SK-N-SH (cell line): ENCODE results near the gene BRD7. TPM values are rescaled to one million over a fixed set of nuclear protein-coding genes. Genes with fewer than 3 reads are reported as not detected.

Source experiments
- CTCF ChIA-PET: fragments of 300-600, 350-600 bp; formaldehyde crosslinking; extraction: SDS; loops from one replicate; lab custom pipeline; 2021; lab: Yijun Ruan, JAX
- POLR2A ChIA-PET: fragments of 350-600 bp; sonication (Branson Sonifier 250); formaldehyde crosslinking; extraction: SDS; loops from one replicate; lab custom pipeline; 2020; ENCODE audit warnings: antibody characterized with exemption, inconsistent platforms; lab: Yijun Ruan, JAX
- DNase-seq: peaks from one replicate; pipeline ENCODE4 v3.0.0; 2012
- H2AFZ ChIP-seq: fragments of 200-600 bp; sonication (generic); 2 replicates; pipeline ENCODE4 v1.8.1; 2016; ENCODE audit warnings: antibody characterized with exemption, mild to moderate bottlenecking, low read depth
- H3F3A ChIP-seq: fragments of 200-600 bp; sonication (generic); replicated peaks from 2 replicates; pipeline ENCODE3; 2016; ENCODE audit warnings: antibody characterized with exemption, mild to moderate bottlenecking; ENCODE audit not compliant: insufficient read depth
- H3K27ac ChIP-seq, 2 experiments: fragments of 200-500 bp in 1 of 2; fragments of 200-600 bp in 1 of 2; sonication (Bioruptor generic) in 1 of 2; sonication (generic), shearing (Covaris generic) in 1 of 2; 2 replicates each; pipeline versions ENCODE4 v1.5.1 to v1.6.1; 2014 to 2016; ENCODE audit warnings: low read depth in 2 of 2, inconsistent platforms in 1 of 2, low read length in 1 of 2, mild to moderate bottlenecking in 1 of 2, mixed read lengths in 1 of 2
- H3K27me3 ChIP-seq: fragments of 200-600 bp; sonication (generic), shearing (Covaris generic); 2 replicates; pipeline ENCODE4 v1.6.1; 2016; ENCODE audit warnings: mixed run types; ENCODE audit not compliant: insufficient read depth
- H3K36me3 ChIP-seq, 2 experiments: fragments of 200-500 bp in 1 of 2; fragments of 200-600 bp in 1 of 2; sonication (Bioruptor generic) in 1 of 2; sonication (generic) in 1 of 2; replicated peaks in 1 of 2; 2 replicates each; pipeline versions ENCODE3 to v1.5.1; 2014 to 2016; ENCODE audit warnings: low read length in 1 of 2, mild to moderate bottlenecking in 1 of 2; ENCODE audit not compliant: insufficient read depth in 2 of 2, control insufficient read depth in 1 of 2
- H3K4me1 ChIP-seq, 2 experiments: fragments of 200-500 bp in 1 of 2; fragments of 200-600 bp in 1 of 2; sonication (Bioruptor generic) in 1 of 2; sonication (generic), shearing (Covaris generic) in 1 of 2; 2 replicates each; pipeline versions ENCODE4 v1.5.1 to v1.6.1; 2014 to 2016; ENCODE audit warnings: low read depth in 1 of 2, low read length in 1 of 2, mixed run types in 1 of 2; ENCODE audit not compliant: insufficient read depth in 2 of 2, control insufficient read depth in 1 of 2
- H3K4me2 ChIP-seq: fragments of 200-600 bp; sonication (generic), shearing (Covaris generic); 2 replicates; pipeline ENCODE4 v1.6.1; 2017; ENCODE audit warnings: mixed run types
- H3K4me3 ChIP-seq, 2 experiments: fragments of 200-500 bp in 1 of 2; fragments of 200-600 bp in 1 of 2; sonication (Bioruptor generic) in 1 of 2; sonication (generic), shearing (Covaris generic) in 1 of 2; 2 replicates each; pipeline versions ENCODE4 v1.5.1 to v1.8.1; 2014 to 2016; ENCODE audit warnings: low read depth in 2 of 2, inconsistent platforms in 1 of 2, low read length in 1 of 2, mild to moderate bottlenecking in 1 of 2, mixed read lengths in 1 of 2, moderate library complexity in 1 of 2
- H3K79me2 ChIP-seq: fragments of 200-600 bp; sonication (generic); 2 replicates; pipeline ENCODE4 v1.8.1; 2017; ENCODE audit warnings: mild to moderate bottlenecking; ENCODE audit not compliant: insufficient read depth
- H3K9ac ChIP-seq: fragments of 200-600 bp; sonication (generic); 2 replicates; pipeline ENCODE4 v1.6.1; 2017; ENCODE audit warnings: mixed run types
- H3K9me2 ChIP-seq: fragments of 200-600 bp; sonication (generic); 2 replicates; pipeline ENCODE4 v1.6.1; 2017; ENCODE audit warnings: mixed run types
- H3K9me3 ChIP-seq: fragments of 200-600 bp; sonication (generic); 2 replicates; pipeline ENCODE4 v1.6.1; 2017; ENCODE audit warnings: mixed run types, mild to moderate bottlenecking, moderate library complexity
- H4K20me1 ChIP-seq: fragments of 200-600 bp; sonication (generic); 2 replicates; pipeline ENCODE4 v1.6.1; 2017; ENCODE audit warnings: mild to moderate bottlenecking, mixed run types; ENCODE audit not compliant: insufficient read depth
- CHD2 ChIP-seq: fragments of 150-350 bp; IDR thresholded peaks from 2 replicates; pipeline ENCODE4 v1.6.1; 2018; ENCODE audit warnings: low read length; ENCODE audit not compliant: partially characterized antibody
- ELF1 ChIP-seq: IDR thresholded peaks from 2 replicates; pipeline ENCODE4 v1.4.0; 2012
- EZH2phosphoT487 ChIP-seq: fragments of 200-600 bp; sonication (generic); IDR thresholded peaks from 2 replicates; pipeline ENCODE4 v1.6.1; 2017; ENCODE audit warnings: low read depth, mixed run types, mild to moderate bottlenecking, antibody characterized with exemption, moderate library complexity, borderline replicate concordance
- FOXJ3 ChIP-seq: sonication (generic); formaldehyde crosslinking; IDR thresholded peaks from 2 replicates; pipeline ENCODE4 v1.5.1; 2020; ENCODE audit warnings: mild to moderate bottlenecking, missing genetic modification reagents
- FOXM1 ChIP-seq: IDR thresholded peaks from 2 replicates; pipeline ENCODE4 v1.4.0; 2012; ENCODE audit warnings: low read depth, mild to moderate bottlenecking
- GABPA ChIP-seq: IDR thresholded peaks from 2 replicates; pipeline ENCODE4 v1.4.0; 2012; ENCODE audit warnings: low read depth, mild to moderate bottlenecking
- GATA2 ChIP-seq: sonication (generic); formaldehyde crosslinking; IDR thresholded peaks from 2 replicates; pipeline ENCODE4 v1.5.0; 2020; ENCODE audit warnings: mild to moderate bottlenecking, missing genetic modification reagents
- JUND ChIP-seq: IDR thresholded peaks from 2 replicates; pipeline ENCODE4 v1.4.0; 2012
- MEF2A ChIP-seq: IDR thresholded peaks from 2 replicates; pipeline ENCODE4 v1.4.0; 2012; ENCODE audit warnings: low read depth, borderline replicate concordance
- MXI1 ChIP-seq: IDR thresholded peaks from 2 replicates; pipeline ENCODE4 v1.6.1; 2012; ENCODE audit warnings: mild to moderate bottlenecking, low read depth, low read length, improper control_type of control experiment
- NFIC ChIP-seq: IDR thresholded peaks from 2 replicates; pipeline ENCODE4 v1.4.0; 2012; ENCODE audit warnings: borderline replicate concordance
- NRF1 ChIP-seq: IDR thresholded peaks from 2 replicates; pipeline ENCODE4 v1.6.1; 2012; ENCODE audit warnings: low read depth, mild to moderate bottlenecking, low read length
- RCOR1 ChIP-seq: fragments of 150-350 bp; IDR thresholded peaks from 2 replicates; pipeline ENCODE4 v1.6.1; 2017; ENCODE audit warnings: antibody characterized with exemption, low read length
- SIN3A ChIP-seq: IDR thresholded peaks from 2 replicates; pipeline ENCODE4 v1.6.1; 2012; ENCODE audit warnings: low read depth, mild to moderate bottlenecking, low read length, moderate library complexity, borderline replicate concordance
- SMC3 ChIP-seq: IDR thresholded peaks from 2 replicates; pipeline ENCODE4 v1.6.1; 2012; ENCODE audit warnings: low read depth, low read length, improper control_type of control experiment
- TAF1 ChIP-seq: IDR thresholded peaks from 2 replicates; pipeline ENCODE4 v1.6.1; 2012; ENCODE audit warnings: low read depth, mild to moderate bottlenecking, low read length, moderate library complexity, borderline replicate concordance
- TCF12 ChIP-seq: IDR thresholded peaks from 2 replicates; pipeline ENCODE4 v1.4.0; 2012
- TEAD4 ChIP-seq: IDR thresholded peaks from 2 replicates; pipeline ENCODE4 v1.4.0; 2012; ENCODE audit warnings: mild to moderate bottlenecking, borderline replicate concordance; ENCODE audit not compliant: insufficient read depth
- YY1 ChIP-seq: IDR thresholded peaks from 2 replicates; pipeline ENCODE4 v1.4.0; 2012; ENCODE audit warnings: low read depth, mild to moderate bottlenecking
- WGBS: methylation state at CpG from one replicate; pipeline ENCODE4 v1.1.6; 2017; ENCODE audit warnings: low lambda C conversion rate; 5-methylcytosine and 5-hydroxymethylcytosine counted together
- polyA plus RNA-seq, 3 experiments: library from polyadenylated mRNA; depleted of rRNA; stranded (reverse); fragments of >200 nt; gene quantifications; 2 replicates each; pipeline ENCODE4 v1.2.3, GENCODE V29; 2012
- TF ChIP-seq, protein P1 (sequence below): IDR thresholded peaks from 2 replicates; pipeline ENCODE4 v1.4.0; 2012; ENCODE audit warnings: low read depth, borderline replicate concordance
- TF ChIP-seq, protein P2 (sequence below): fragments of 200-600 bp; sonication (generic); IDR thresholded peaks from 2 replicates; pipeline ENCODE4 v1.6.1; 2017; ENCODE audit warnings: antibody characterized with exemption, mild to moderate bottlenecking, moderate library complexity
- TF ChIP-seq, protein P3 (sequence below): IDR thresholded peaks from 2 replicates; pipeline ENCODE4 v1.4.0; 2012; ENCODE audit warnings: low read depth
- TF ChIP-seq, protein P4 (sequence below): fragments of 150-350 bp; IDR thresholded peaks from 2 replicates; pipeline ENCODE4 v1.6.1; 2017; ENCODE audit warnings: antibody characterized with exemption, low read length, low read depth, borderline replicate concordance
- TF ChIP-seq, protein P5 (sequence below): IDR thresholded peaks from 2 replicates; pipeline ENCODE4; 2012
- TF ChIP-seq, protein P6 (sequence below): IDR thresholded peaks from 2 replicates; pipeline ENCODE4 v1.4.0; 2012; ENCODE audit warnings: low read depth, borderline replicate concordance

BRD7 gene
- 31.6 and 32.9 TPM in 2 replicates for polyA plus RNA-seq (2012; rRNA removed)
- 44.3 and 56.8 TPM in 2 replicates for polyA plus RNA-seq (2012; cell fraction: cytosol; rRNA removed)
- polyA plus RNA-seq (2012; cell fraction: nucleus; rRNA removed), result 25.3 and 33.7 TPM in 2 replicates

DNA sequence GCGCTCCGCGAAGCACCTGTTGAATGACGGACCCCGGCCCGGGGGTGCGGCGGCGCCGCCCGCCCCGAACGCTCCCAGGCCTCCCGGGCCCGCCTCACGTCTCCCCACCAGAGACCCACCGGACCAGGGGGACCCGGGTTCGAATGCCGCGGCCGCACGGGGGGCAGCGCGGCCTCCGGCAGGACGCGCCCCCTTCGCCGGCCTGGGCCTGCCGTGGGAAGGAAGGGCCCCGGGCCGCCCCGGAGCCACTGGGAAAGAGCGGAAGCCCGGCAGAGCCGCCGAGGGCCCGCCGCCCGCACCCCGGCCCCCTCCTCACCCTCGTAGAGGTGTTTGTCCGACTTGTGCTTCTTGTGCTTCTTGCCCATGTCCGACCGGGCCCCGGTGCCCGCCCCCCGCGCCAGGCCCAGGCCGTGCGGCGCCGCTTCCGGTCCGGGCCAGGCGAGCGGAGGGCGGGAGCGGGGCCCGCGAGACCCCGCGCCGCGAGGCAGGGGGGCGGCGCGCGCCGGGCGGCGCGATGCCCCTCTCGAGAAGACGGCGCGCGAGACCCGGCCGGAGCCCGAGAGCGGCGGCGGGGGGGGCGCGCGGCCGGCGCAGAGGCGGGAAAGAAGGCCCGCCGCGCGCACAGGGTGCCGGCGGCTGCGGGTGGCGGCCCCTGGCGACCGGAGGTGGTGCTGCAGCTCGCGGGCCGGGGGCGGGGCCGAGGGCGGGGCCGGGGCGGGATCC, at the start of gene BRD7:
Gene BRD7, minus strand, starts transcription at position 579 of the 723 bp plus-strand sequence. Its CDS starts 214 bp downstream, at position 365.
- ChIA-PET CTCF (interaction anchor here (0.7 to 16.9 kb wide), 12 partner anchors 8 to 438 kb away, joined by 3 to 326 read pairs (median 5); no protein-coding TSS in a partner anchor), POLR2A (no interaction called here)
- peak within 1 kb of the TSS; percentile 79 to 91 for H3K4me3 ChIP-seq
- H3K36me3 ChIP-seq, result peaks cover 31 to 34% of the 10 kb centered on the region in 2 experiments
- peak; percentile 97 for DNase-seq
- H3K27ac ChIP-seq, result peak within 1 kb of the TSS; percentile 39 to 72; a peak in 3 of 4 replicates
- H3F3A ChIP-seq, result no peaks in the 10 kb centered on the region
- no peaks in the 10 kb centered on the region for H4K20me1 ChIP-seq
- 3% methylated on average over 24 of the region's 109 CpGs for WGBS
- peak within 1 kb of the TSS; percentile 78 for H3K4me2 ChIP-seq
- H3K9me3 ChIP-seq, result no peaks in the 10 kb centered on the region
- H3K9ac ChIP-seq, result peak within 1 kb of the TSS; percentile 85
- H3K4me1 ChIP-seq, result peaks cover 0 to 28% of the 10 kb centered on the region in 2 experiments; a peak in 2 of 4 replicates
- peaks cover 49% of the 10 kb centered on the region for H3K79me2 ChIP-seq
- peak within 1 kb of the TSS; percentile 100 for H2AFZ ChIP-seq
- no peaks in the 10 kb centered on the region for H3K27me3 ChIP-seq
- no peaks in the 10 kb centered on the region for H3K9me2 ChIP-seq
- TF ChIP-seq RCOR1 (no peak), ELF1 (no peak), FOXM1 (no peak), GABPA (no peak), SMC3 (no peak), FOXJ3 (CRISPR knock-in tag) (no peak), TAF1 (peak; percentile 38; the same call in 1 of the 2 replicates), JUND (no peak), YY1 (no peak), TCF12 (no peak), SIN3A (no peak), CHD2 (peak; percentile 80), MXI1 (peak; percentile 48; the same call in 1 of the 2 replicates), NFIC (no peak), NRF1 (peak; percentile 29; the same call in 1 of the 2 replicates), GATA2 (no peak), EZH2phosphoT487 (no peak), MEF2A (no peak), TEAD4 (no peak)
- TF ChIP-seq, protein P1, sequence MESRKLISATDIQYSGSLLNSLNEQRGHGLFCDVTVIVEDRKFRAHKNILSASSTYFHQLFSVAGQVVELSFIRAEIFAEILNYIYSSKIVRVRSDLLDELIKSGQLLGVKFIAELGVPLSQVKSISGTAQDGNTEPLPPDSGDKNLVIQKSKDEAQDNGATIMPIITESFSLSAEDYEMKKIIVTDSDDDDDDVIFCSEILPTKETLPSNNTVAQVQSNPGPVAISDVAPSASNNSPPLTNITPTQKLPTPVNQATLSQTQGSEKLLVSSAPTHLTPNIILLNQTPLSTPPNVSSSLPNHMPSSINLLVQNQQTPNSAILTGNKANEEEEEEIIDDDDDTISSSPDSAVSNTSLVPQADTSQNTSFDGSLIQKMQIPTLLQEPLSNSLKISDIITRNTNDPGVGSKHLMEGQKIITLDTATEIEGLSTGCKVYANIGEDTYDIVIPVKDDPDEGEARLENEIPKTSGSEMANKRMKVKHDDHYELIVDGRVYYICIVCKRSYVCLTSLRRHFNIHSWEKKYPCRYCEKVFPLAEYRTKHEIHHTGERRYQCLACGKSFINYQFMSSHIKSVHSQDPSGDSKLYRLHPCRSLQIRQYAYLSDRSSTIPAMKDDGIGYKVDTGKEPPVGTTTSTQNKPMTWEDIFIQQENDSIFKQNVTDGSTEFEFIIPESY, result peak; percentile 75; the same call in 1 of the 2 replicates
- TF ChIP-seq, protein P2, sequence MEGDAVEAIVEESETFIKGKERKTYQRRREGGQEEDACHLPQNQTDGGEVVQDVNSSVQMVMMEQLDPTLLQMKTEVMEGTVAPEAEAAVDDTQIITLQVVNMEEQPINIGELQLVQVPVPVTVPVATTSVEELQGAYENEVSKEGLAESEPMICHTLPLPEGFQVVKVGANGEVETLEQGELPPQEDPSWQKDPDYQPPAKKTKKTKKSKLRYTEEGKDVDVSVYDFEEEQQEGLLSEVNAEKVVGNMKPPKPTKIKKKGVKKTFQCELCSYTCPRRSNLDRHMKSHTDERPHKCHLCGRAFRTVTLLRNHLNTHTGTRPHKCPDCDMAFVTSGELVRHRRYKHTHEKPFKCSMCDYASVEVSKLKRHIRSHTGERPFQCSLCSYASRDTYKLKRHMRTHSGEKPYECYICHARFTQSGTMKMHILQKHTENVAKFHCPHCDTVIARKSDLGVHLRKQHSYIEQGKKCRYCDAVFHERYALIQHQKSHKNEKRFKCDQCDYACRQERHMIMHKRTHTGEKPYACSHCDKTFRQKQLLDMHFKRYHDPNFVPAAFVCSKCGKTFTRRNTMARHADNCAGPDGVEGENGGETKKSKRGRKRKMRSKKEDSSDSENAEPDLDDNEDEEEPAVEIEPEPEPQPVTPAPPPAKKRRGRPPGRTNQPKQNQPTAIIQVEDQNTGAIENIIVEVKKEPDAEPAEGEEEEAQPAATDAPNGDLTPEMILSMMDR, result no peak
- TF ChIP-seq, protein P3, sequence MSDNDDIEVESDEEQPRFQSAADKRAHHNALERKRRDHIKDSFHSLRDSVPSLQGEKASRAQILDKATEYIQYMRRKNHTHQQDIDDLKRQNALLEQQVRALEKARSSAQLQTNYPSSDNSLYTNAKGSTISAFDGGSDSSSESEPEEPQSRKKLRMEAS, result no peak
- TF ChIP-seq, protein P4, sequence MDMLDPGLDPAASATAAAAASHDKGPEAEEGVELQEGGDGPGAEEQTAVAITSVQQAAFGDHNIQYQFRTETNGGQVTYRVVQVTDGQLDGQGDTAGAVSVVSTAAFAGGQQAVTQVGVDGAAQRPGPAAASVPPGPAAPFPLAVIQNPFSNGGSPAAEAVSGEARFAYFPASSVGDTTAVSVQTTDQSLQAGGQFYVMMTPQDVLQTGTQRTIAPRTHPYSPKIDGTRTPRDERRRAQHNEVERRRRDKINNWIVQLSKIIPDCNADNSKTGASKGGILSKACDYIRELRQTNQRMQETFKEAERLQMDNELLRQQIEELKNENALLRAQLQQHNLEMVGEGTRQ, result no peak
- TF ChIP-seq, protein P5, sequence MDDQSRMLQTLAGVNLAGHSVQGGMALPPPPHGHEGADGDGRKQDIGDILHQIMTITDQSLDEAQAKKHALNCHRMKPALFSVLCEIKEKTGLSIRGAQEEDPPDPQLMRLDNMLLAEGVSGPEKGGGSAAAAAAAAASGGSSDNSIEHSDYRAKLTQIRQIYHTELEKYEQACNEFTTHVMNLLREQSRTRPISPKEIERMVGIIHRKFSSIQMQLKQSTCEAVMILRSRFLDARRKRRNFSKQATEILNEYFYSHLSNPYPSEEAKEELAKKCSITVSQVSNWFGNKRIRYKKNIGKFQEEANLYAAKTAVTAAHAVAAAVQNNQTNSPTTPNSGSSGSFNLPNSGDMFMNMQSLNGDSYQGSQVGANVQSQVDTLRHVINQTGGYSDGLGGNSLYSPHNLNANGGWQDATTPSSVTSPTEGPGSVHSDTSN, result no peak
- TF ChIP-seq, protein P6, sequence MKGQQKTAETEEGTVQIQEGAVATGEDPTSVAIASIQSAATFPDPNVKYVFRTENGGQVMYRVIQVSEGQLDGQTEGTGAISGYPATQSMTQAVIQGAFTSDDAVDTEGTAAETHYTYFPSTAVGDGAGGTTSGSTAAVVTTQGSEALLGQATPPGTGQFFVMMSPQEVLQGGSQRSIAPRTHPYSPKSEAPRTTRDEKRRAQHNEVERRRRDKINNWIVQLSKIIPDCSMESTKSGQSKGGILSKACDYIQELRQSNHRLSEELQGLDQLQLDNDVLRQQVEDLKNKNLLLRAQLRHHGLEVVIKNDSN, result no peak
